HCT116 (cell line): ENCODE measurements around the gene CTNND1. TPM values are rescaled to one million over a fixed set of nuclear protein-coding genes. Genes with fewer than 3 reads are reported as not detected.

Experiments
- ATAC-seq: fragments of 200-7000 bp; cut with Tn5 transposase; 2 replicates; pipeline ENCODE4 v1.9.1; 2020; ENCODE audit warnings: mild to moderate bottlenecking, moderate library complexity
- BruUV-seq: library from RNA; stranded (reverse); fragments of 400-500 nt; replicated peaks from 2 replicates; lab custom pipeline; 2021; lab: Mats Ljungman, UMichigan
- CTCF ChIA-PET: fragments of 300-600 bp; sonication (Branson Sonifier 250); formaldehyde crosslinking; loops from one replicate; lab custom pipeline; 2021; ENCODE audit warnings: antibody characterized with exemption; lab: Charles Lee
- POLR2A ChIA-PET: fragments of 300-600, 350-600 bp; sonication (Branson Sonifier 250); formaldehyde crosslinking; loops from one replicate; lab custom pipeline; 2021; ENCODE audit warnings: antibody characterized with exemption; lab: Charles Lee
- RAD21 ChIA-PET, 2 experiments: fragments of 300-600 bp; sonication (Branson Sonifier 250); formaldehyde crosslinking; loops; one replicate each; lab custom pipeline; 2023; ENCODE audit warnings: low total read pairs in 2 of 2; ENCODE audit not compliant: uncharacterized antibody in 2 of 2, unreplicated experiment in 2 of 2, low non-redundant PET in 1 of 2; lab: Charles Lee
- DNase-seq: peaks from one replicate; pipeline ENCODE4 v3.0.0-alpha.2; 2010; ENCODE audit warnings: low read depth, low spot score
- H2AFZ ChIP-seq: fragments of 200-600 bp; shearing (Covaris generic), sonication (generic); 2 replicates; pipeline ENCODE4 v1.6.1; 2017; ENCODE audit warnings: low read depth, mixed run types, mixed read lengths, antibody characterized with exemption, low read length; ENCODE audit not compliant: poor library complexity, severe bottlenecking
- H3K27ac ChIP-seq: 2 replicates; pipeline ENCODE4 v1.5.1; 2012; ENCODE audit warnings: low read depth, low read length
- H3K27me3 ChIP-seq: fragments of 200-600 bp; sonication (generic); 2 replicates; pipeline ENCODE4 v1.6.1; 2016; ENCODE audit warnings: mixed run types, low read length, mixed read lengths; ENCODE audit not compliant: insufficient read depth
- H3K36me3 ChIP-seq, 2 experiments: fragments of 200-500 bp in 1 of 2; fragments of 200-600 bp in 1 of 2; sonication (Bioruptor generic) in 1 of 2; sonication (generic) in 1 of 2; 2 replicates each; pipeline versions ENCODE4 v1.5.1 to v1.6.1; 2014 to 2016; ENCODE audit warnings: low read length in 2 of 2, inconsistent platforms in 1 of 2, mixed read lengths in 1 of 2, mixed run types in 1 of 2; ENCODE audit not compliant: insufficient read depth in 2 of 2, control insufficient read depth in 1 of 2
- H3K4me1 ChIP-seq, 2 experiments: fragments of 200-600 bp in 1 of 2; sonication (generic) in 1 of 2; 2 replicates each; pipeline versions ENCODE4 v1.5.1 to v1.6.1; 2012 to 2017; ENCODE audit warnings: low read length in 2 of 2, inconsistent platforms in 1 of 2, mild to moderate bottlenecking in 1 of 2, mixed read lengths in 1 of 2, mixed run types in 1 of 2, moderate library complexity in 1 of 2; ENCODE audit not compliant: insufficient read depth in 2 of 2, control insufficient read depth in 1 of 2
- H3K4me2 ChIP-seq: fragments of 200-600 bp; sonication (generic); 2 replicates; pipeline ENCODE4 v1.6.1; 2017; ENCODE audit warnings: mixed run types, low read length, mixed read lengths
- H3K4me3 ChIP-seq, 2 experiments: fragments of 200-600 bp in 1 of 2; sonication (generic) in 1 of 2; replicated peaks in 1 of 2; 2 replicates each; pipeline ENCODE4 v1.5.1; 2011 to 2016; ENCODE audit warnings: low read length in 2 of 2, control low read depth in 1 of 2, low read depth in 1 of 2, mild to moderate bottlenecking in 1 of 2, mixed read lengths in 1 of 2, mixed run types in 1 of 2
- H3K79me2 ChIP-seq: fragments of 200-600 bp; sonication (generic); 2 replicates; pipeline ENCODE4 v1.6.1; 2017; ENCODE audit warnings: mild to moderate bottlenecking, mixed run types, low read length, moderate library complexity, mixed read lengths; ENCODE audit not compliant: insufficient read depth
- H3K9ac ChIP-seq: fragments of 200-600 bp; sonication (generic); 2 replicates; pipeline ENCODE4 v1.6.1; 2016; ENCODE audit warnings: low read length, mixed read lengths
- H3K9me2 ChIP-seq: fragments of 200-600 bp; sonication (generic), shearing (Covaris generic); 2 replicates; pipeline ENCODE4 v1.6.1; 2017; ENCODE audit warnings: mixed run types, mild to moderate bottlenecking, moderate library complexity; ENCODE audit not compliant: insufficient read depth
- H3K9me3 ChIP-seq, 2 experiments: fragments of 200-500 bp in 1 of 2; fragments of 200-600 bp in 1 of 2; sonication (Bioruptor generic) in 1 of 2; sonication (generic) in 1 of 2; 2 replicates each; pipeline ENCODE4 v1.6.1; 2014 to 2017; ENCODE audit warnings: low read length in 2 of 2, mixed read lengths in 2 of 2, inconsistent platforms in 1 of 2, low read depth in 1 of 2, mild to moderate bottlenecking in 1 of 2, mixed run types in 1 of 2, moderate library complexity in 1 of 2; ENCODE audit not compliant: control insufficient read depth in 1 of 2, insufficient read depth in 1 of 2
- H4K20me1 ChIP-seq: fragments of 200-600 bp; sonication (generic), shearing (Covaris generic); 2 replicates; pipeline ENCODE4 v1.6.1; 2017; ENCODE audit warnings: mixed run types, mild to moderate bottlenecking, moderate library complexity; ENCODE audit not compliant: insufficient read depth
- ATF3 ChIP-seq: IDR thresholded peaks from 2 replicates; pipeline ENCODE4 v1.6.1; 2012
- CBX3 ChIP-seq: IDR thresholded peaks from 2 replicates; pipeline ENCODE4 v1.6.1; 2012; ENCODE audit warnings: low read depth
- CEBPB ChIP-seq: IDR thresholded peaks from 2 replicates; pipeline ENCODE4 v1.6.1; 2012; ENCODE audit warnings: low read depth
- CTCF ChIP-seq, 3 experiments: fragments of 200-600 bp in 1 of 3; sonication (generic) in 1 of 3; IDR thresholded peaks in 2 of 3; conservative IDR thresholded peaks in 1 of 3; 2 replicates each; pipeline ENCODE4 v1.5.1; 2012 to 2017; ENCODE audit warnings: low read depth in 2 of 3, low read length in 2 of 3, antibody characterized with exemption in 1 of 3, borderline replicate concordance in 1 of 3, control low read depth in 1 of 3, mild to moderate bottlenecking in 1 of 3, mixed read lengths in 1 of 3, mixed run types in 1 of 3, moderate library complexity in 1 of 3; ENCODE audit not compliant: insufficient read depth in 1 of 3
- EGR1 ChIP-seq: IDR thresholded peaks from 2 replicates; pipeline ENCODE4 v1.6.1; 2012; ENCODE audit warnings: low read depth
- EZH2 ChIP-seq: fragments of 200-600 bp; sonication (generic); IDR thresholded peaks from 2 replicates; pipeline ENCODE4 v1.6.1; 2017; ENCODE audit warnings: antibody characterized with exemption, mixed run types
- EZH2phosphoT487 ChIP-seq: fragments of 200-600 bp; IDR thresholded peaks from 2 replicates; pipeline ENCODE4 v1.6.1; 2018; ENCODE audit warnings: antibody characterized with exemption, borderline replicate concordance
- FOSL1 ChIP-seq: IDR thresholded peaks from 2 replicates; pipeline ENCODE4 v1.6.1; 2012; ENCODE audit warnings: low read depth
- JUND ChIP-seq: IDR thresholded peaks from 2 replicates; pipeline ENCODE4 v1.6.1; 2012
- POLR2AphosphoS5 ChIP-seq: IDR thresholded peaks from 2 replicates; pipeline ENCODE4 v1.6.1; 2011; ENCODE audit warnings: mild to moderate bottlenecking, low read depth, low read length, moderate library complexity
- RAD21 ChIP-seq: IDR thresholded peaks from 2 replicates; pipeline ENCODE4 v1.6.1; 2012; ENCODE audit warnings: low read depth, mild to moderate bottlenecking
- SIN3A ChIP-seq: IDR thresholded peaks from 2 replicates; pipeline ENCODE4 v1.6.1; 2012; ENCODE audit warnings: low read depth
- SP1 ChIP-seq: IDR thresholded peaks from 2 replicates; pipeline ENCODE4 v1.6.1; 2012; ENCODE audit warnings: low read depth
- TCF7L2 ChIP-seq: IDR thresholded peaks from 2 replicates; pipeline ENCODE4 v1.7.0; 2011; ENCODE audit warnings: borderline replicate concordance, inconsistent platforms; ENCODE audit not compliant: insufficient read depth, insufficient read length; ENCODE audit errors: extremely low read depth
- YY1 ChIP-seq: IDR thresholded peaks from 2 replicates; pipeline ENCODE4 v1.6.1; 2011; ENCODE audit warnings: low read length, low read depth, moderate library complexity, mild to moderate bottlenecking; ENCODE audit not compliant: insufficient replicate concordance; ENCODE audit errors: extremely low read depth
- ZFX ChIP-seq: fragments of 450-650 bp; IDR thresholded peaks from 2 replicates; pipeline ENCODE4 v1.6.1; 2017
- intact Hi-C: fragments of 100-400 bp; cut with micrococcal nuclease; formaldehyde crosslinking; loops from 2 replicates; pipeline ENCODE4 v1.10.0; 2022
- total RNA-seq: library from RNA; stranded (reverse); gene quantifications from one replicate; pipeline ENCODE4 v1.2.1, GENCODE V29; 2021; ENCODE audit not compliant: unreplicated experiment
- TF ChIP-seq, protein P1 (sequence below): IDR thresholded peaks from 2 replicates; pipeline ENCODE4 v1.6.1; 2011; ENCODE audit warnings: mild to moderate bottlenecking, low read length, moderate library complexity; ENCODE audit not compliant: insufficient replicate concordance; ENCODE audit errors: extremely low read depth

Gene CTNND1
- total RNA-seq, 1 experiment from 2014 or later = 157 TPM

GRCh38 chr11:57842873-57843272 is 81.3 kb downstream of the CTNND1 start:
- Histone ChIP-seq H3K27me3 (no peaks in the 10 kb centered on the region), H3K9ac (no peak overlapping the region), H3K27ac (no peak overlapping the region), H2AFZ (no peak overlapping the region), H3K4me3 (no peak overlapping the region)
- RAD21 ChIA-PET = no interaction called here
- ATAC-seq = no peak
- intact Hi-C loops = no loop called here
- TF ChIP-seq YY1 = no peak
- TF ChIP-seq TCF7L2 = no peak
- TF ChIP-seq EZH2 = no peak
- TF ChIP-seq, all 23 proteins: peak for 0
- Histone ChIP-seq H3K4me1 (no peaks in the 10 kb centered on the region), H3K4me2 (no peak overlapping the region), H3K36me3 (no peaks in the 10 kb centered on the region), H4K20me1 (no peaks in the 10 kb centered on the region), H3K9me2 (no peaks in the 10 kb centered on the region), H3K79me2 (no peaks in the 10 kb centered on the region), H3K9me3 (no peaks in the 10 kb centered on the region)
- no TSS peak for BruUV-seq
- DNase-seq = no peak
- ChIA-PET POLR2A (no interaction called here), CTCF (interaction anchor here (1.1 kb wide), 1 partner anchor 385 kb away, joined by 3 read pairs; no protein-coding TSS in a partner anchor)

- ATAC-seq = 0 out of 2 replicates have a peak, but pooled peaks have one; percentile 52
- no peak for DNase-seq
- no peaks in the 10 kb centered on the region for H3K9me3 ChIP-seq
- H3K9me2 ChIP-seq = no peaks in the 10 kb centered on the region
- intact Hi-C loops = no loop called here
- ChIA-PET RAD21 (no interaction called here), CTCF (interaction anchor here (0.6 kb wide), 1 partner anchor 685 kb away, joined by 3 read pairs; no protein-coding TSS in a partner anchor), POLR2A (no interaction called here)
- no peaks in the 10 kb centered on the region for H3K36me3 ChIP-seq
- H4K20me1 ChIP-seq = no peaks in the 10 kb centered on the region
- BruUV-seq = no TSS peak
- no peaks in the 10 kb centered on the region for H3K79me2 ChIP-seq
- H3K9ac ChIP-seq = no peak overlapping the region
- peak overlapping the region; percentile 10; the same call in 1 of the 2 replicates for H3K4me2 ChIP-seq
- peaks cover 5% of the 10 kb centered on the region in 2 experiments; a peak in 2 of 4 replicates for H3K4me1 ChIP-seq
- no peak overlapping the region for H3K4me3 ChIP-seq
- no peak overlapping the region for H2AFZ ChIP-seq
- no peak overlapping the region for H3K27ac ChIP-seq
- H3K27me3 ChIP-seq = no peaks in the 10 kb centered on the region
- TF ChIP-seq EGR1 (no peak), POLR2AphosphoS5 (no peak), SP1 (no peak), SIN3A (no peak), FOSL1 (no peak), CBX3 (no peak), EZH2phosphoT487 (no peak), ZFX (no peak), ATF3 (no peak), CEBPB (no peak), JUND (no peak), RAD21 (no peak), CTCF (IDR thresholded peaks at IDR 0.05 in 2 of 3, conservative IDR thresholded peaks at IDR 0.05 in 1 of 3; ENCODE audit: borderline replicate concordance in 1 of 3, insufficient read depth in 1 of 3, low read depth in 2 of 3, low read length in 2 of 3) (no peak)
- TF ChIP-seq, protein P1, sequence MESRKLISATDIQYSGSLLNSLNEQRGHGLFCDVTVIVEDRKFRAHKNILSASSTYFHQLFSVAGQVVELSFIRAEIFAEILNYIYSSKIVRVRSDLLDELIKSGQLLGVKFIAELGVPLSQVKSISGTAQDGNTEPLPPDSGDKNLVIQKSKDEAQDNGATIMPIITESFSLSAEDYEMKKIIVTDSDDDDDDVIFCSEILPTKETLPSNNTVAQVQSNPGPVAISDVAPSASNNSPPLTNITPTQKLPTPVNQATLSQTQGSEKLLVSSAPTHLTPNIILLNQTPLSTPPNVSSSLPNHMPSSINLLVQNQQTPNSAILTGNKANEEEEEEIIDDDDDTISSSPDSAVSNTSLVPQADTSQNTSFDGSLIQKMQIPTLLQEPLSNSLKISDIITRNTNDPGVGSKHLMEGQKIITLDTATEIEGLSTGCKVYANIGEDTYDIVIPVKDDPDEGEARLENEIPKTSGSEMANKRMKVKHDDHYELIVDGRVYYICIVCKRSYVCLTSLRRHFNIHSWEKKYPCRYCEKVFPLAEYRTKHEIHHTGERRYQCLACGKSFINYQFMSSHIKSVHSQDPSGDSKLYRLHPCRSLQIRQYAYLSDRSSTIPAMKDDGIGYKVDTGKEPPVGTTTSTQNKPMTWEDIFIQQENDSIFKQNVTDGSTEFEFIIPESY = no peak
- TF ChIP-seq, all 23 proteins: peak for 0
These were observed 106.4 kb downstream of the CTNND1 start for GRCh38 chr11:57867966-57868365.
